ENCODE data around the gene TNP2. TPM values are rescaled to one million over a fixed set of nuclear protein-coding genes. Genes with fewer than 3 reads are reported as not detected.

The TNP2 gene
- polyA plus RNA-seq, 5 donors, result not detected

DNA sequence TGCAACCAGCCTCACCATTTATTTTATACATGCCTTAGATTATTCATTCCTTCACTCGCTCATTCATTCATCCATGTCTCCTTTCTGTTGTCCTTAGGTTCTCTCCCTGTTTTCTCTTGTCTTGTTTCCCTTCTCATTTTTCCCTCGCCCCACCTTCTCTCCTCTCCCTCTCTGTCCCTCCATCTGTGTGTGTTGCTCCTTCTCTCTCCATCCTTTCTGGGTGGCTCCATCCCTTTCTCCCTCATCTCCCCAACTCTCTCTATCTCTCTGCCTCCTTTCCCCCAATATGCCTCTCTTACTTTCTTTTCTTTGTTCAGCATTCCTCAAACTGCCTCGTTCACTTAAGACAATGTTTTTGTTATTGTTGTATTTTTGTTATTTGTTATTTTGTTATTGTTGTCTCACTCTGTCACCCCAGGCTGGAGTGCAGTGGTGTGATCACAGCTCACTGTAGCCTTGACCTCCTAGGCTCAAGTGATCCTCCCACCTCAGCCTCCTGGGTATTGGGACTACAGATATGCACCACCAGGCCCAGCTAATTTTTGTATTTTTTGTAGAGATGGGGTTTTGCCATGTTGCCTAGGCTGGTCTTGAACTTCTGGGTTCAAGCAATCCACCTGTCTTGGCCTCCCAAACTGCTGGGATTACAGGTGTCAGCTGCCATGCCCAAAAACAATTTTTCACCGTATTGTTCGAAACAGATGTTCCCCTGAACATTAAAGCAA lies 27.5 kb downstream of the TNP2 start:
- DNase-seq, result no peak

DNA sequence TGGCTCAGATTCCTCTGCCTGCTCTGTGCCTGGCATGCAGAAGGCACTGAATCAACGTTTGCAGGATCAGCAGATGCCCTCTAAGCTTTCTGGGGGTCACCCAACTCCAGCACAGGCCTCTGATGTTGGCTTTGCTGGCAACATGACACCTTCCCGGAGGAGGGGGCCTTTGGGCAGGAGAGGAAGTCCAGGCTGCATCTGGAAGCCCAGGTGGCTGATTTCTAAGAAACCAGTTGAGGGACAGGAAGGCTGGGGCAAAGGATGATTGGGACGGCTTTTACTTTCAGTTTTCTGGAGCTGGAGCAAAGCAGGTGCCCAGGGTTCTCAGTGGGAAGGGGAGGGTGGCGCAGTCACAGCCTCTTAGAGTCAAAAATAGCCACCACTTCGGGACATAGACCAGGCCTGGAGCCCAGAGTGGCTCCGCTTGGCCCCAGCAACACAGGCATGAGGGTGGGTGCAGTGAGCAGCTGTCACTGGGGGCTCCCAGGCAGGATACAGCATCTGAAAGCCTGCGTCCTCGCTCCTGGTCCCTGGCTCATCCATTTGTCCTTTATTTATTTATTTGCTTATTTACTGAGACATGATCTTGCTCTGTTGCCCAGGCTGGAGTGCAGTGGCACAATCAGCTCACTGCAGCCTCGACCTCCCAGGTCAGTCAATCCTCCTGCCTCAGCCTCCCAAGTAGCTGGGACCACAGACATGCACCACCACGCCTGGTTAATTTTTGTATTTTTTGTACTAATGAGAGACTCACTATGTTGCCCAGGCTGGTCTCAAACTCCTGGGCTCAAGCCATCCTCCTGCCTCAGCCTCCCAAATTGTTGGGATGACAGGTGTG lies 28.3 kb downstream of the TNP2 start:
- DNase-seq, result no peak

DNA sequence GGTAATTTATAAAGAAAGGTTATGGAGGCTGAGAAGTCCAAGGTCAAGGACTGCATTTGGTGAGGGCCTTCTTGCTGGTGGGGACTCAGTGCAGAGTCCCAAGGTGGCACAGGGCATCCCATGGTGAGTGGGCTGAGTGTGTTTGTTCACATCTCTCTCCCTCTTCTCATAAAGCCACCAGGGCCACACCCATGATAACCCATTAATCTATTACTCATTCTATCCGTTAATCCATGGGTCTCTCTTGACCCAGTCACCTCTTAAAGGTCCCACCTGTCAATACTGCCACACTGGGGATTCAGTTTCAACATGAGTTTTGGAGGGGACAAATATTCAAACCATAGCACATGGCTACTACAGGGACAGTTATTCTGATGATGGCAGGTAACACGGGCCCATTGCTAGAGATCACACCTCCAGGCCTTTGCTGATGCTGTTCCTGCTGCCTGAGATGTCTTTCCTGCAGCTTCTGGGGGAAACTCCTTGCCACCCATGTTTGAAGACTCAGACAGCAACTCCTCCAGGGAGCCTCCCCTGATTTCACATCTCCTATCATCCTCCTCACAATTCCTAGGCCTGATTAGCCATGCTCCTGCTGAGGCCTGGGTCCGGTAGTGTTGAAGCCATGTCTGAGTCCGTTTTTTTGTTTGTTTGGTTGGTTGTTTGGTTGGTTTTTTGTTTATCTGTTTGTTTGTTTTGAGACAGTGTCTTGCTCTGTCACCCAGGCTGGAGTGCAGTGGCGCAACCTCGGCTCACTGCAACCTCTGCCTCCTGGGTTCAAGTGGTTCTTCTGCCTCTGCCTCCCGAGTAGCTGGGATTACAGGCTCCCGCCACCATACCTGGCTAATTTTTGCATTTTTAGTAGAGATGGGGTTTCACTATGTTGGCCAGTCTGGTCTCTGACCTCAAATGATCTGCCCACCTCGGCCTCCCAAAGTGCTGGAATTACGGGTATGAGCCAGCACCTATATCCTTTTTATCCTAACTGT lies 29.2 kb downstream of the TNP2 start:
- DNase-seq, result no peak

DNA sequence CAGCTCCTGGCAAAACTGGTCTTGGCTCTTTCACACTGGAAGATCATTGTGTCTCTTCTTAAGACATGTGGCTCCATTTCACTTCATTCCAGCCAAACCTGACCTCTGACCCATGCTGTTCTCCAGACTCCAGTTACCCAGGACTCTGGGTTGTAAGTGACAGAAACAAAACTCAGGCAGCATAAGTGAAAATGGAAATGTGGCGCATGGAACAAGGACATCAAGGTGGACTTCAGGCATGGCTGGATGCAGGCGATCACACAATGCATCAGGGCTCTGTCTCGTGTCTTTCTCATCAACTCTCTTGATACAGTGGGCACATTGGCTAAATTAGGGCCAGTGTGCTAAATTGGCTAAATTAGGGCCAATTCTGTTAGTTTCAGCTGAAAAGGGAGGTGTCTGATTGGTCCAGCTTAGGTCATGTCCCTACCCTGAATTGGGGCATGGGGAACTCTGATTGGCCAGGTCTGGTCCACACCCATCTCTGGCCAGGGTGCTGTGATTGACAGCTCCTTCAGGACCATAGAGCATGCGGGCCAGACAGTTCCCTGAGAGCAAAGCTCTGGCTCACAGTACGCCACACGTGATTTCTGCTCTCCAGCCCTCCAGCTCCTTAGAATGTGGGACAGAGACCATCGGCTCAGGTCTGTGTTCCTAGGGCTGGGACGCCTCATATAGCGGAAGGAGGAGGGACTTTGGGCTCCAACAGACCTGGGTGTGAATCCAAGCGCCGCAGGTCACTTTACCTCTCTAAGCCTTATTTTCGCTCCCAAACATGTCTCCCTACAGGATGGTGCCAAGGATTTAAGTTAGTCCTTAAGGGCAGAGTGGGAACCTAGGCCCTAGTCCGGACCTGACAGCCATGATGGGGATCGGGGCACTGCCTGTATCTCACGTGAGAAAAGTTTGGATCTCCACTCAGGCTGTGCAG lies 30.6 kb downstream of the TNP2 start:
- no peak for DNase-seq

DNA sequence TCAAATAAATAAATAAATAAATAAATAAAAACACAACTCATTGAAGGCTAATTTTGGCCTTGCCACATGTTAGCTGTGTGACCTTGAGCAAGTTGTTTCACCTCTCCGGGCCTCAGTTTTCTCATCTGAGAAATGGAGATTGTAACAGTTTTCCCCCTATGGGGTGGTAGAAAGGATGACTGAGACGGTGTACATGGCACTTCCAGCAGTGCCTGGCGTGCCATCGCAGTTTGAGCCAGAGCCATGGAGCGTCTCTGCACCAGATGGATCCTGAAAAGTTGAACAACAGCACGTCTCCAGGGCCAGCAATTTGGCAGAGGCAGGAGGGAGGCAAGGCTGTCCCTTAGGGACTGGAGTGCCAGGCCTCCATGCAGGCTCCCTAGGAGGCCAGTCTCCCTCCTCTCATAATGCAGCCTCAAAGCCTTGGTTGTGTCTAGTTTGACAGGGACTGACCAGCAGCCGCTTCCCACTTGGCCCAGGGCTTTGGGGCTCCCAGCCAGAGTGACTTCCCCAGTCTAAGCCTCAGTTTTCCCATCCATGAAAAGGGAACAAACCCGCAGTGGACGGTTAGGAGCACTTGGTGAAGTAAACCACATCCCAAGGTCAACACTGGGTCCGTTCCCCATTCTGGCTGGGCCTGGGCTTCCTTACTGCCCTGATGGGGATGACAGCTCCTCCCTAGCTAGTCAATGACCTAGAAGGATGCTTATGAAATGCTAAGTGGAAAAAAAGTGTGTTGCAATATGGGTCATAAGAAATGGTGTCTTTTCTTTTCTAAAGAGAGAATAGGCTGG lies 32.5 kb downstream of the TNP2 start:
- DNase-seq, result no peak

DNA sequence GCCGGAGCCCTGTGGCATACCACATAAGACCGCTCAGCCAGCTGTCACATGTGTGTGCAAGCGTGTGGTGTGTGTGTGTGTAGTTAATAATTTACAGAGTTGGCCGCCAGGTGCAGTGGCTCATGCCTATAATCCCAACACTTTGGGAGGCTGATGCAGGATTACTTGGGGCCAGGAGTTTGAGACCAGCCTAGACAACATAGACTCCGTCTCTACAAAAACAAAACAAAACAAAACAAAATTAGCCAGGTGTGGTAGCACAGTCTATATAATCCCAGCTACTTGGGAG lies 33.5 kb downstream of the TNP2 start:
- no peak for DNase-seq

DNA sequence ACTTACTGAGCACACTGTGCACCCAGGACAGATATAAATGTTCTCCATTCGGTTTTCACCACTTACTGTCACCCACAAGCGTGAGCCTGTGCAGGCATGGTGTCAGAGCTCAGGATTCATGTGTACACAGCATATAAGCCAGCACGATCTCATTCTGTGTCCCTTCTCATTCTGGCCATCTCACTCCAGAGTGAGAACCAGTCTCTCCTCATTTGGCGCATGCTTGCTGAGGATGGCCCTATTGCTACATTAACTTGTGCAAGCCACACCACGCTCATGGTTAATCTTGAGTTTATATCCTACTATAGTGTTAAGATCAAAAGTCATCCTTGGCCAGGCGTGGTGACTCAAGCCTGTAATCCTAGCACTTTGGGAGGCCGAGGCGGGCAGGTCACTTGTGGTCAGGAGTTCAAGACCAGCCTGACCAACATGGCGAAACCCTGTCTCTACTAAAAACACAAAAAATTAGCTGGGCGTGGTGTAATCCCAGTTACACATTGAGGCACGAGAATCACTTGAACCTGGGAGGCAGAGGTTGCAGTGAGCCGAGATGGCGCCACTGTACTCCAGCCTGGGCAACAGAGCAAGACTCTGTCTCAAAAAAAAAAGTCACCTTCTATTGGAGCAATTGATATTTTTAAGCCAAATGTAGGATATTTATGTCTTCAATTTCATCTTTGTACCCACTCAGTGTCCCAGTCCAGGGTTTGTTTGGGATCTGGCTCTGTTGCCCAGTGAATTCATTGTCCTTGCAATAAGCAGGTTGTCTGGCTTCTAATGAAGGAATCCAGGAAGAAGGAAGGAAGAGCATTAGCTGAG lies 34.0 kb downstream of the TNP2 start:
- DNase-seq, result no peak

DNA sequence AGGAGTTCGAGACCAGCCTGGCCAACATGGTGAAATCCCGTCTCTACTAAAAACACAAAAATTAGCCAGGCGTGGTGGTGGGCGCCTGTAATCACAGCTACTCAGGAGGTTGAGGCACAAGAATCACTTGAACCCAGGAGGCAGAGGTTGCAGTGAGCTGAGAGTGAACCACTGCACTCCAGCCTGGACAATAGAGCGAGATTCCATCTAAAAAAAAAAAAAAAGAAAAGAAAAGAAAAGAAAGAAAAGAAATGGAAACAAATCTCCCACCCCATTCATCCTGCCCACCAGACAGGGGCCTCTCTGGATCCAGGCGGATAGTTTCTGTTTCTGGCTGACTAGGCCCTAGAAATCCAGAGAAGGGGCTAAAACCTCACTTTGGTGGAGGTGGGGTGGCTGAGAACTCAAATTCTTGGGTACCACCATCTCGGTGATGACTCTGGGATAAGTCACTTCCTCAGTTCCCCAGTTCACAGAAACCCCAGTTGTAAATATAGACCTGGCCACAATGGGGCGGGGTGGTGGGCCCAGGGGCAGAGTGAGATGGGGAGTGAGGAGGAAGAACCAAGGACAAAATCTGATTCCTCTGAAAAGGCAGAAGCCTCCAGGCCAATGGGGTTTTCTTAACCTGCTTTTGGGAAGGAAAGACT lies 35.3 kb downstream of the TNP2 start:
- DNase-seq, result no peak

DNA sequence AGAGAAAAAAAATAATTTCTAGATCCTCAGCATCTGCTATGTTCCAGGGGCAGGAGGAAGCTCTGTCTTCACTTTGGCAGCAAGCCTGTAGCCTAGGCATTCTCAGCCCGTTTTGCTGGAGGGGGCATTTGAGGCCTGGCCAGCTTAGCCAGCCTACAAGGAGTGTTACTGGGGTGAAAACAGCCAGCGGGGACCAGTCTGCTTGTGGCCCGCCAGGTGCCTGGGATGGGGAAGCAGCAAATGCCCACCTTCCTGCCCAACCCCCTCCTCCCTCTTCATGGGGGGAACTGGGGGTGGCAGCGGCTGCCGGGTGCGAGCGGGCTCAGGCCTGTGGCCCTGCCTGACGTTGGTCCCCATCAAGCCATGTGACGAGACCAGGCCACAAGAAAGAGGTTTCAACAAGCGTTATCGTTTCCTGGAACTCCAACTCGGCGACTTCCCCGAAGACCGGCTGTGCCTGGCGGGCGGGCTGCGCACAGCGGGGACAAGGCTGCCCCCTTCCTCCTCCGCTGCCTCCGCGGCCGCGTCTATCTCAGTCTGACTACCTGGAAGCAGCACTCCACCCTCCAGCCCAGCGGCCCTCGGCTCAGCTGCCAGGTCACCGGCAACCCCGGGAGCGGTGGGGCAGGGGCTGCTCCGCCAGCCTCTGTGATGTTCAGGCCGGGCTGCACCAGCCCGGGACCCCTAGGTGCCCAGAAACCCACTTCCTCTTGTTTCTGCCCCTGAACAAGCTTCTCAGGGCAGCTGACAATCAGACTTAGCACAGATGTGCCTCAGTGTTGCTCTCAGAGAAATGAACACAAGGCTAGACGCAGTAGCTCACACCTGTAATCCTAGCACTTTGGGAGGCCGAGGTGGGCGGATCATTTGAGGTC lies 36.0 kb downstream of the TNP2 start:
- DNase-seq, result no peak

DNA sequence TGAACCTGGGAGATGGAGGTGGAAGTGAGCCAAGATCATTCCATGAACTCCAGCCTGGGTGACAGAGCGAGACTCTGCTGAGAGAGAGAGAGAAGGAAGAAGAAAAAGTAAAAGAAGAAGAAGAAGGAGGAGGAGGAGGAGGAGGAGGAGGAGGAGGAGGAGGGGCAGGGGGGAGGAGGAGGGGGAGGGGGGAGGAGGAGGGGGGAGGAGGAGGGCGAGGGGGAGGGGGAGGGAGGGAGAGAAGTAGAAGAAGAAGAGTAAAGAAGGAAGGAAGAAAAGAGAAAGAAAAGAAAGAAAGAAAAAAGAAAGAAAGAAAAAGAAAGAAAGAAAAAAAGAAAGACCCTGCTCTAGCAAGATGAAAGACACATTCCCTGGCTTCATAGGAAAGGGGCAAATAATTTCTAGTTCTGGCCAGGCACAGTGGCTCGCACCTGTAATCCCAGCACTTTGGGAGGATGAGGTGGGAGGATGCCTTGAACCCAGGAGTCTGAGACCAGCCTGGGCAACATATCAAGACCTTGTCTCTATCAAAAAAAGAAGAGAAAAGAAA lies 36.7 kb downstream of the TNP2 start:
- no peak for DNase-seq

DNA sequence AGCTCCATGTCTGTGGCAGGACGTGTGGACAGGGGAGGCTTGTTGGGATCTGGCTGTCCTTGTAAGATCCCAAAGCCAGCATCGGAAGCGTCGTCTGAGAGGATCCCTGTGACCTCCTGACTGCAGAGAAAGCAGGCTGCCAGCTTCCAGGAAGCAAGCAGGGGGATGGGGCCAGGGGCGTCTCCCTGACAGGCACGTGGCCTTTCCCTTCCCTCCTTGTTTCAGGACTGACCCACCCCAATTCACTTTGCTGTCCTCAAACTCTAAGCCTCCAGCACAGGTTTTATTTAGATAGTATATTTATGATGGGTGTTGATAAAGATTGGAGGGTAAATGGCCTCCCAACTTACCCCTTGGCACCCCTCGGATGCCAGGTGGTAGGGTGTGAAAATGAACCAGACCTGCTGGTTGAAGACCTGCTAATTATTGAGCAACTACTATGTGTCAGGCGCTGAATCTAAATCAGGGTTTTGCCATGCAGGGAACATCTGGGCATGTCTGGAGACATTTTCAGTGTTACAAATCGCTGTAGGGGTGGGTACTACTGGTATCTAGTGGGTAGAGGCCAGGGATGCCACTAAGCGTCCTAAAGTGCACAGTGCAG lies 37.7 kb downstream of the TNP2 start:
- no peak for DNase-seq

DNA sequence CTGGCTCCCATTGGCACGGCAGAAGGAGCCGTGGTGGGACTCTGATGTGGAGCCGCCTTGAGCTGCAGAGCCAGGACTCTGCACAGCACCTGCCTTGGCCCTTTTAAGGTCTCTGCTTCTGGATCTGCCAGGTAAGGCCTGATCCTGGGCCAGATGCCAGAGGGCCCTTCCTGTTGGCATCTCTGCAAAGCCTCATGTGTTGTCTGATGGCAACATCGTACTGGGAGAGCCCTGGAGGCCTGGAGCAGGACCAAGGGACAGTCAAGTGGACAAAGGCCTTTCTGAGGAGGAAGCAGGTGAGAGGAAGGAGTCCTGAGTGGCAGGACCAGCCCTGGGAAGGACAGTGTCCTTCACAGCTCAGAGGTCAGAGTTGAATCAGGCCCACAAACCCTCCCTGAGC lies 39.2 kb downstream of the TNP2 start:
- no peak for DNase-seq

DNA sequence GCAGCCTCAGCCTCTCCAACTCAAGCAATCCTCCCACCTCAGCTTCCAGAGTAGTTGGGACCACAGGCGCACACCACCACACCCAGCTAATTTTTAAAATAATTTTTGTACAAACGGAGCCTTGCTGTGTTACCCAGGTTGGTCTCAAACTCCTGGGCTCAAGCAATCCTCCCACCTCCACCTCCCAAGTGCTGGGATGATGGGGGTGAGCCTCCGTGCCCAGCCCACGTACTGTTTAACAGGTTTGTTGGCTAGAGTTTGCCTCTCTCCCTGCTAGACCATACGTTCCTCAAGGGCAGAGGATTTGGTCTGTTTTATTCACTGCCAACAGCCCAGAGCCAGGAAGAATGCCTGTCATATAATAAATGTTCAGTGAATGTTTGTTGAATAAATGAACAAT lies 39.7 kb downstream of the TNP2 start:
- no peak for DNase-seq

DNA sequence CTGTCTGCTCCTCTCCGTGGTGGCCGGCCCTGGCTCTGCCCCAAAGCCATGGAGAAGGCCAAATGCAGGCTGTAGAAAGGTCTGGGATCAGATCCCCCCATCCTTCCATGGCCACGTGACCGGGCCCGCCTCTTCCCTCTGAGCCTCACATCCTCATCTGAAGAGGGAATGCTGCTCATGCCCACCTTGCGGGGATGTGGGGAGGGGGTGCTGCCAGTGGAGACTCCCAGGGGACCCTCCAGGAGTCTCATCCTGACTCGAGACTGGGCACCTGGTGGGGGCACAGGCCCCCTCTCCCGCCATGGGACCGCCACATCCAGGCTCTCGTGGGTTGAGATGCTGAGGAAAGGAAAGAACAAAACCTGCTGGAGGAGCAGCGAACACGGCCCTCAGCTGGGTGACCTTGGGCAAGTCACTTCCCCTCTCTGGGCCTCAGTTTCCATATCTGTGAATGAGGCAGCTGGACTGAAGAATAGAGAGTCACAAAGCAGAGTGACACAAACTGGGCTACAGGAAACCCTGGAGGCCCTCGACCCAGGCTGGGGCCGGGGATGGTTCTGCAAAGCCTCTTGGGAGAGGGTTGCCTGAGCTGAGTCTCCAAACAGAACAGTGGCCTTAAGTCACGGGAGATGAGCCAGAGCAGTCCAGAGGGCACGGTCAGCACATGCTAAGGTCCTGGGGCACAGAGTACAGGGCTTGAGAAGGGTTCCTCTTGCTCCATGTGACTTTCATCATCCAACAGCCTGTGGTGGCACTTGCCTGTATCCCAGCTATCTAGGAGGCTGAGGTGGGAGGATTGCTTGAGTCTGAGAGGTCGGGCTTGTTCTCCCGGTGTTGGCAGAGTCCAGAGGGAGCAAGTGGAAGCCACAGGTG lies 43.2 kb downstream of the TNP2 start:
- DNase-seq, result no peak

DNA sequence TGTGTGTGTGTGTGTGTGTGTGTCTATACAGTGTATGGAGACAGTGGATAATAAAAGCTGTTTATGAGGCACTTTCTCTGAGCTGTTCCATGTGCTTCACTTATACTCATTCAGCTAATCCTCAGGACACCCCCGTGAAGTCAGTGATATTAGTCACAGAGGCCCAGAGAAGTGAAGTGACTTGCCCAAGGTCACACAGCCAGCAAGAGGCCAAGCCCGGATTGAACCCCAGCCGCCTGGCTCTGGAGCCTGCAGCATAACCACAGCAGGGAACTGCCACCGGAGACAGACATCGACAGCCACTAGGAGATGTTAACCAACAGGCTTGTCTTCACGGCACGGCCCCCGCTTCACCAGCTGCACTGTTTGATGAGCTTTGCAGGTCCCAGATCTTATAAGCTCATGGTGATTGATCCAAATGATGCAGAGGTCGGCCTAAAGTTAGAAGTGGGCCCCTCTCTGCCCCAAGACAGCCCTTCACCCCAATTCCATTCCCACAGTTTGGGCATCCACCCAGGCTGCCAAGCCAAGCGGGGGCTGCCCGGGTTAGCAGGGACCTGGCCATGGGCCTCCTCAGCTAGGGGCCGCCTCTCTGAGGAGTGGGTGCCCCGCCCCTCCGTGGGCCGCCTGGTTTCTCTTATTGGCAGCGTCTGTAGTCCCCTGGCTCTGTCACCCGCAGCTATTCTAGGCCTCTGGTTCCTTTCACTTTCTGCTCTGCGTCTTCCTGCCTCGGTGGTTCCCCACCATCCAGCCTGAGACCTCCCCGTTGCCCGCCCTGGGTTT lies 44.0 kb downstream of the TNP2 start:
- DNase-seq, result no peak
